Measurements from ENCODE around the gene KLRG1.

The KLRG1 gene

DNA sequence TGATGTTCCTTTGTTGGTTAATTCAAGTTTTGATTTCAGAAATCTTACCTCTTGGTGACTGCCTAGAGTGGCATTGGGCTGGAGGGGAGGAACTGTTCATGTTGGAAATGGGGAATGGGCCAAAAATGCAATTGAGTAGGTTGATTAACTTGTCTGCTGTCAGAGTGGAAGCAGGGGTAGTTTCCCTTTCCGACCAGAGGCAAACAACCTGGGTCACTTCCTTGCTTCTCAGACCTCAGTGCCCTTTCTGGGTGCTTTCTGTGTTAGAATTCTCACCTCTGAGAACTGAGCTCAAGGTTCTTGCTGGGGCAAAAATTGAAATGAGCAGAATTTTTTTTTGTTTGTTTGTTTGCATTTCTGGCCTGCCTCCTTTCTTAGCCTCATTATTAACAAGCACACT is 37.6 kb upstream of the KLRG1 start:
- H3K36me3 ChIP-seq (ENCODE audit: control insufficient read depth in 2 of 2, insufficient read depth in 2 of 2, low read length in 2 of 2), result no peaks in the 10 kb centered on the region
- no peaks in the 10 kb centered on the region for H3K9me3 ChIP-seq (ENCODE audit: control insufficient read depth in 2 of 2, low read length in 2 of 2)
- H3K27me3 ChIP-seq (ENCODE audit: control insufficient read depth in 1 of 2, insufficient read depth in 2 of 2, low read length in 2 of 2), result no peaks in the 10 kb centered on the region
- no peak overlapping the region for H3K9ac ChIP-seq (ENCODE audit: low read length in 2 of 2)
- peaks cover 11% of the 10 kb centered on the region for H3K4me1 ChIP-seq (ENCODE audit: control insufficient read depth, insufficient read depth, low read length)
- H3K27ac ChIP-seq (ENCODE audit: low read length), result no peak overlapping the region
- no peak overlapping the region for H3K4me3 ChIP-seq (ENCODE audit: low read length in 2 of 2)

DNA sequence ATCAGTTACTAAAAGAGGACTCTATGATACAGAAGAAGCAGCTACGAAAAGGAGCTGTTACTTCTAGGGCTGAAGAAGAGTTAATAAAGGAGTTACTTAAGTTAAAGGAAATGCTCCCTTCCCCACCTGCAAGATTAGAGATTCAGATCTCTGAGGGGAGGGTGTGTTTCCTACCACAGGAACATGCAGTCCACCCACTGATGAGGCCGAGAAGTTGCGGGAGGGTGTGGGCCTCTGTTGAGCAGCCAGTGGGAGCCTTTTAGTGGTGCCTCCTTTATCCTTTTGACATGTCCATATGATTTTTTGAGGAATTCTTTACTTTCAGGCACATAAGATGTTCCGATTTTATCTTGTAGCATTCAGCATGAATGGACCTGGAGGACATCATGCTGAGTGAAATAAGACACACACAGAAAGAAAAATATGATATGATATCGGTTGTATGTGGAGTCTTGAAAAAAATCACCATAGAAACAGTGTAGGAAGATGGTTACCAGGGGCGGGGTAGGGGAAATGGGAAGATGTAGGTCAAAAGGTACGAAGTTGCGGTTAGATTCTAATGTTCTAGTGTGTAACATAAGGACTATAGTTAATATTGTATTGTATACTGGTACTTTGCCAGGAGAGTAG is 35.5 kb upstream of the KLRG1 start:
- Histone ChIP-seq H3K9ac (ENCODE audit: low read length in 2 of 2) (no peak overlapping the region), H3K4me3 (ENCODE audit: low read length in 2 of 2) (no peak overlapping the region), H3K4me1 (ENCODE audit: control insufficient read depth, insufficient read depth, low read length) (peaks cover 2% of the 10 kb centered on the region), H3K27ac (ENCODE audit: low read length) (no peak overlapping the region), H3K36me3 (ENCODE audit: control insufficient read depth in 2 of 2, insufficient read depth in 2 of 2, low read length in 2 of 2) (no peaks in the 10 kb centered on the region), H3K27me3 (ENCODE audit: control insufficient read depth in 1 of 2, insufficient read depth in 2 of 2, low read length in 2 of 2) (no peaks in the 10 kb centered on the region), H3K9me3 (ENCODE audit: control insufficient read depth in 2 of 2, low read length in 2 of 2) (no peaks in the 10 kb centered on the region)

DNA sequence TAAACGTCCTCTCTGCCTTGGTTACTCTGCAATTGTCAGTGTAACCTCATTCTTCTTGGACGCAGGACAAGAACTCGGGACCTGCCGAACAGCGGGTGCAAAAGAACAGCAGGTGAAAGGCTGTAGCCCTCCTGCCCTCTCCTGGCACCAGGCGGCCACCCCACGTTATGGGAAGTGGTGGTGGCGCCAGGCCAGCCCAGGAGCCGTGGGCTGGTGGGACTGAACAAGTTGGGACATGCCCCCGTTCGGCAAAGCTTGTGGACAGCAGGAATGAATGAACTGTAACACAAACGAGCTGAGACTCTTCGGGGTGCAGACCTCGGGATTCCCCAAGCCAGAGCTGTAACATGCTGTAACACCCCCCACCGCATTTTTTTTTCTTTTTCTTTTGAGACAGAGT is 33.3 kb upstream of the KLRG1 start:
- no peaks in the 10 kb centered on the region for H3K27me3 ChIP-seq (ENCODE audit: control insufficient read depth in 1 of 2, insufficient read depth in 2 of 2, low read length in 2 of 2)
- H3K36me3 ChIP-seq (ENCODE audit: control insufficient read depth in 2 of 2, insufficient read depth in 2 of 2, low read length in 2 of 2), result no peaks in the 10 kb centered on the region
- no peak overlapping the region for H3K27ac ChIP-seq (ENCODE audit: low read length)

GRCh38 chr12:8956772-8957171 is 32.6 kb upstream of the KLRG1 start:
- Histone ChIP-seq H3K27ac (ENCODE audit: low read length) (no peak overlapping the region), H3K4me3 (ENCODE audit: low read length in 2 of 2) (no peak overlapping the region)

More for the DNA sequence above, 33.3 kb upstream of the KLRG1 start:
- Histone ChIP-seq H3K9me3 (ENCODE audit: control insufficient read depth in 2 of 2, low read length in 2 of 2) (no peaks in the 10 kb centered on the region), H3K4me1 (ENCODE audit: control insufficient read depth, insufficient read depth, low read length) (no peaks in the 10 kb centered on the region), H3K4me3 (ENCODE audit: low read length in 2 of 2) (no peak overlapping the region), H3K9ac (ENCODE audit: low read length in 2 of 2) (no peak overlapping the region)

GRCh38 chr12:8957561-8957960 is 31.8 kb upstream of the KLRG1 start:
- Histone ChIP-seq H3K4me1 (ENCODE audit: control insufficient read depth, insufficient read depth, low read length) (no peaks in the 10 kb centered on the region), H3K27me3 (ENCODE audit: control insufficient read depth in 1 of 2, insufficient read depth in 2 of 2, low read length in 2 of 2) (no peaks in the 10 kb centered on the region), H3K4me3 (ENCODE audit: low read length in 2 of 2) (no peak overlapping the region), H3K9me3 (ENCODE audit: control insufficient read depth in 2 of 2, low read length in 2 of 2) (no peaks in the 10 kb centered on the region), H3K9ac (ENCODE audit: low read length in 2 of 2) (no peak overlapping the region), H3K27ac (ENCODE audit: low read length) (no peak overlapping the region), H3K36me3 (ENCODE audit: control insufficient read depth in 2 of 2, insufficient read depth in 2 of 2, low read length in 2 of 2) (no peaks in the 10 kb centered on the region)

More at GRCh38 chr12:8956772-8957171, 32.6 kb upstream of the KLRG1 start:
- no peaks in the 10 kb centered on the region for H3K4me1 ChIP-seq (ENCODE audit: control insufficient read depth, insufficient read depth, low read length)
- H3K36me3 ChIP-seq (ENCODE audit: control insufficient read depth in 2 of 2, insufficient read depth in 2 of 2, low read length in 2 of 2), result no peaks in the 10 kb centered on the region
- no peak overlapping the region for H3K9ac ChIP-seq (ENCODE audit: low read length in 2 of 2)
- no peaks in the 10 kb centered on the region for H3K27me3 ChIP-seq (ENCODE audit: control insufficient read depth in 1 of 2, insufficient read depth in 2 of 2, low read length in 2 of 2)
- no peaks in the 10 kb centered on the region for H3K9me3 ChIP-seq (ENCODE audit: control insufficient read depth in 2 of 2, low read length in 2 of 2)

DNA sequence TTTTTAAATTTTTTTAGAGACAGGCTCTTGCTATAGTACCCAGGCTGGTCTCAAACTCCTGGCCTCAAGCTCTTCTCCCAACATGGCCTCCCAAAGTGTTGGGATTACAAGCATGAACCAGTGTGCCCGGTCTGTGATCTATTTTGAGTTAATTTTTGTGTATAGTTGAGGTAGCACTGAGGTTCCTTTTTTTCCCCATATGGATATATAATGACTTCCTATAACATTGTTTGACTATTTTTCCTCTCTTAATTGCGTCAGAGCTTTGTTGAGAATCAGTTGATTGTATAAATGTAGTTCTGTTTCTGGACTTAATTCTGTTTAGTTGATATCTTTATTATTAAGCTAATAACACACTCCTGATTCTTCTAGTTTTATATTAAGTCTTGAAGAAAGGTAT is 31.3 kb upstream of the KLRG1 start:
- H3K4me3 ChIP-seq (ENCODE audit: low read length in 2 of 2), result no peak overlapping the region
- no peak overlapping the region for H3K27ac ChIP-seq (ENCODE audit: low read length)
- H3K36me3 ChIP-seq (ENCODE audit: control insufficient read depth in 2 of 2, insufficient read depth in 2 of 2, low read length in 2 of 2), result no peaks in the 10 kb centered on the region
- H3K4me1 ChIP-seq (ENCODE audit: control insufficient read depth, insufficient read depth, low read length), result no peaks in the 10 kb centered on the region
- no peaks in the 10 kb centered on the region for H3K9me3 ChIP-seq (ENCODE audit: control insufficient read depth in 2 of 2, low read length in 2 of 2)
- H3K9ac ChIP-seq (ENCODE audit: low read length in 2 of 2), result no peak overlapping the region
- H3K27me3 ChIP-seq (ENCODE audit: control insufficient read depth in 1 of 2, insufficient read depth in 2 of 2, low read length in 2 of 2), result no peaks in the 10 kb centered on the region

- Histone ChIP-seq H3K27me3 (ENCODE audit: control insufficient read depth in 1 of 2, insufficient read depth in 2 of 2, low read length in 2 of 2) (no peaks in the 10 kb centered on the region), H3K27ac (ENCODE audit: low read length) (no peak overlapping the region), H3K9ac (ENCODE audit: low read length in 2 of 2) (no peak overlapping the region), H3K9me3 (ENCODE audit: control insufficient read depth in 2 of 2, low read length in 2 of 2) (no peaks in the 10 kb centered on the region), H3K36me3 (ENCODE audit: control insufficient read depth in 2 of 2, insufficient read depth in 2 of 2, low read length in 2 of 2) (no peaks in the 10 kb centered on the region), H3K4me3 (ENCODE audit: low read length in 2 of 2) (no peak overlapping the region), H3K4me1 (ENCODE audit: control insufficient read depth, insufficient read depth, low read length) (no peaks in the 10 kb centered on the region)
These were observed 29.2 kb upstream of the KLRG1 start for GRCh38 chr12:8960176-8960575.

DNA sequence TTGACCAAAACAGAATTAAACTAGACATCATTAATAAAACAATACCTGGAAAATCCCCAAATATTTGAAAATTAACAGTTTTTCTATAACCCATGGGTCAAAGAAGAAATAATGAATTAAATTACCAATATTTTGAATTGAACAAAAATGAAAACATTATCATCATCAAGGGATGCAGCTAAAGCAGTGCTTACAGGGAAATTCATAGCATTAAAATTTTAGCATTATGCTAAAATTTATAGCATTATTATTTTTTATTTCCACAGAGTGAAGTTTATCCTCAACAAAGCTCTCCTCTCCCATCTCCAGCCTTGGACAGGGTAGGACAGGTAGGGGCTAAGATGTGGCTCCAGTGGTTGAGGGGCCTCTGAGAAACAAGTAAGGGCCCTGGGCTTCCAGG is 20.6 kb upstream of the KLRG1 start:
- no peaks in the 10 kb centered on the region for H3K36me3 ChIP-seq (ENCODE audit: control insufficient read depth in 2 of 2, insufficient read depth in 2 of 2, low read length in 2 of 2)
- no peaks in the 10 kb centered on the region for H3K27me3 ChIP-seq (ENCODE audit: control insufficient read depth in 1 of 2, insufficient read depth in 2 of 2, low read length in 2 of 2)
- H3K4me3 ChIP-seq (ENCODE audit: low read length in 2 of 2), result no peak overlapping the region
- H3K9me3 ChIP-seq (ENCODE audit: control insufficient read depth in 2 of 2, low read length in 2 of 2), result peaks cover 3 to 19% of the 10 kb centered on the region in 2 donors
- no peak overlapping the region for H3K9ac ChIP-seq (ENCODE audit: low read length in 2 of 2)
- H3K4me1 ChIP-seq (ENCODE audit: control insufficient read depth, insufficient read depth, low read length), result no peaks in the 10 kb centered on the region
- no peak overlapping the region for H3K27ac ChIP-seq (ENCODE audit: low read length)

GRCh38 chr12:8969861-8970411 is 19.4 kb upstream of the KLRG1 start:
- H3K9ac ChIP-seq (ENCODE audit: low read length in 2 of 2), result no peak overlapping the region
- H3K27me3 ChIP-seq (ENCODE audit: control insufficient read depth in 1 of 2, insufficient read depth in 2 of 2, low read length in 2 of 2), result no peaks in the 10 kb centered on the region
- H3K9me3 ChIP-seq (ENCODE audit: control insufficient read depth in 2 of 2, low read length in 2 of 2), result peaks cover 3 to 19% of the 10 kb centered on the region in 2 donors
- H3K4me3 ChIP-seq (ENCODE audit: low read length in 2 of 2), result no peak overlapping the region
- H3K27ac ChIP-seq (ENCODE audit: low read length), result no peak overlapping the region
- H3K36me3 ChIP-seq (ENCODE audit: control insufficient read depth in 2 of 2, insufficient read depth in 2 of 2, low read length in 2 of 2), result no peaks in the 10 kb centered on the region
- no peaks in the 10 kb centered on the region for H3K4me1 ChIP-seq (ENCODE audit: control insufficient read depth, insufficient read depth, low read length)

DNA sequence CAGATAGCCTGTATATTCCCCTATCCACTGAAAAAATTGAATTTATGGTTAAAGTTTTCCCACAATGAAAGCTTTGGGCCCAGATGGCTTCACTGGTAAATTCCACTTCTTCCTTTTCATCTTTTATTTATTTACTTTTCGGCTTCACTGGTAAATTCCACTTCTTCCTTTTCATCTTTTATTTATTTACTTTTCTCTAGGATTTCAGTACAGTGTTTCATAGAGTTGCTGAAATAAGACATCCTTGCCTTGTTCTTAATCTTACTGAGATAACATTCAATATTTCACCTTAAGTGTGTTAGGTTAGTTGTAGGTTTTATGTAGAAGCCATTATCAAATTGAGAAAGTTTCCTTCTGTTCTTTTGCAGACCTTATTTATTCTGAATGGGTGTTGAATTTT is 18.9 kb upstream of the KLRG1 start:
- Histone ChIP-seq H3K9me3 (ENCODE audit: control insufficient read depth in 2 of 2, low read length in 2 of 2) (peaks cover 3 to 19% of the 10 kb centered on the region in 2 donors), H3K36me3 (ENCODE audit: control insufficient read depth in 2 of 2, insufficient read depth in 2 of 2, low read length in 2 of 2) (no peaks in the 10 kb centered on the region), H3K4me1 (ENCODE audit: control insufficient read depth, insufficient read depth, low read length) (no peaks in the 10 kb centered on the region), H3K4me3 (ENCODE audit: low read length in 2 of 2) (no peak overlapping the region), H3K27me3 (ENCODE audit: control insufficient read depth in 1 of 2, insufficient read depth in 2 of 2, low read length in 2 of 2) (no peaks in the 10 kb centered on the region), H3K27ac (ENCODE audit: low read length) (no peak overlapping the region), H3K9ac (ENCODE audit: low read length in 2 of 2) (no peak overlapping the region)

GRCh38 chr12:8980137-8980536 is 9.2 kb upstream of the KLRG1 start:
- no peaks in the 10 kb centered on the region for H3K4me1 ChIP-seq (ENCODE audit: control insufficient read depth, insufficient read depth, low read length)
- peaks cover 0 to 11% of the 10 kb centered on the region in 2 donors for H3K9me3 ChIP-seq (ENCODE audit: control insufficient read depth in 2 of 2, low read length in 2 of 2)
- H3K36me3 ChIP-seq (ENCODE audit: control insufficient read depth in 2 of 2, insufficient read depth in 2 of 2, low read length in 2 of 2), result no peaks in the 10 kb centered on the region
- no peak overlapping the region for H3K4me3 ChIP-seq (ENCODE audit: low read length in 2 of 2)
- no peaks in the 10 kb centered on the region for H3K27me3 ChIP-seq (ENCODE audit: control insufficient read depth in 1 of 2, insufficient read depth in 2 of 2, low read length in 2 of 2)
- no peak overlapping the region for H3K9ac ChIP-seq (ENCODE audit: low read length in 2 of 2)
- H3K27ac ChIP-seq (ENCODE audit: low read length), result no peak overlapping the region

Data from stomach smooth muscle (tissue), 2 donors.